Left ventricle myocardium inferior (tissue), 1 donor: ENCODE measurements around the gene LRRC43. TPM values are rescaled to one million over a fixed set of nuclear protein-coding genes. Genes with fewer than 3 reads are reported as not detected.

Experiments used
- DNase-seq: peaks from one replicate; pipeline ENCODE4 v3.0.0-alpha.2; 2020
- H3K27ac ChIP-seq: fragments of 200-600 bp; replicated peaks from 2 replicates; pipeline ENCODE4 v1.8.0; 2021
- H3K27me3 ChIP-seq: fragments of 200-600 bp; 2 replicates; pipeline ENCODE4 v1.8.0; 2021; ENCODE audit warnings: low read depth
- H3K36me3 ChIP-seq: fragments of 200-600 bp; 2 replicates; pipeline ENCODE4 v1.8.0; 2021
- H3K4me1 ChIP-seq: fragments of 200-600 bp; 2 replicates; pipeline ENCODE4 v1.8.0; 2021
- H3K4me3 ChIP-seq: fragments of 200-600 bp; 2 replicates; pipeline ENCODE4 v1.8.0; 2021; ENCODE audit warnings: mild to moderate bottlenecking, moderate library complexity
- H3K9me3 ChIP-seq: fragments of 200-600 bp; replicated peaks from 2 replicates; pipeline ENCODE4 v1.8.0; 2021
- intact Hi-C: fragments of 100-400 bp; cut with micrococcal nuclease; formaldehyde crosslinking; loops from one replicate; pipeline ENCODE4 v1.11.0; 2022
- total RNA-seq: library from RNA; stranded (reverse); fragmentation: NEBNext Ultra II Directional; extraction: Animal tissue kit (Norgen Biotek cat#: 25700); gene quantifications from one replicate; pipeline ENCODE4 v1.2.1, GENCODE V29; 2021
- TF ChIP-seq, protein P1 (sequence below): fragments of 200-600 bp; IDR thresholded peaks from 2 replicates; pipeline ENCODE4 v1.8.0; 2021; ENCODE audit warnings: antibody characterized with exemption, mild to moderate bottlenecking, borderline replicate concordance
- donor health status: DM: no; HTN: yes; CAD: no; lungs with severe emphysema.

The LRRC43 gene
- total RNA-seq, 1 donor from 2014 or later: 0.74 TPM

DNA sequence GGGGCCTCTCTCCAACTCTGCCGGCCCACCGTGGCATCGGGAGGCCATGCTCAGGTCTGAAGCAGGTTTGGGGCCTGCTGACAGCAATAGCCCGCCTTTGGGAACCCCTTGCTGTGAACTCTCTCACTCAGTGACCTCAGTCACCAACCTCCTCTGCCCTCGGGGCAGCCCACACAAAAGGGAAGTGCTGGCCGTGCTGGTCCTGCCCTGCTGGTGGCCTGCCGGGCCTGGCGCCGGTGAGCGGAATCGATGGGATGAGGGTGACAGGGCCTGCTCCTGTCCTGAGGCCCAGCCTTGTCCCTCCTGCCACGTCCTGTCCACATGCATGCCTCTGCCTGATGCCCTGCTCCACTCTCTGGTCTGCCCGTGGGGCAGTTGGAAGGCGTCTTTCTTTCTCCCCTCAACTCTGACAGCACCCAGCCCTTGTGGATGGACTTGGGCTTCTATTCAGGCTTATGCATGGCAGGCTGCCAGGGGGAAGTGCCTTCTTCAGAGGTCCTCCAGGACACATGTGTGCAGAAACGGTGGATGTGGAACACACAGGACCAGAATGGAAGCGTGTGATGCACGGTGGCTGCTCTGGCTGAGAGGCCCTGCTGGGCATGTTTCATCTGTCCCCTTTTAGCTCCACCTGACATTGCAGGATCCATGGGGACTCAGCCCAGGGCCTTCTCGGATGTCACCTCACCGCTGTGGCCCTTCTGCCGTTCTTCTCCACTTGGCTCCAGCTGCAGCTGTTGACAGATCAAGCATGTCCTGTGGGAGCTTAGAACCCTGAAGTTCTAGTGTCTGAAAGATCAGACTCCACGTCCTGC lies 40.8 kb upstream of the LRRC43 start:
- Histone ChIP-seq H3K9me3 (no peaks in the 10 kb centered on the region), H3K4me3 (no peak overlapping the region), H3K36me3 (peaks cover 59% of the 10 kb centered on the region), H3K4me1 (peaks cover 10% of the 10 kb centered on the region), H3K27me3 (no peaks in the 10 kb centered on the region), H3K27ac (no peak overlapping the region)
- DNase-seq: no peak
- intact Hi-C loops: no loop called here
- TF ChIP-seq, protein P1, sequence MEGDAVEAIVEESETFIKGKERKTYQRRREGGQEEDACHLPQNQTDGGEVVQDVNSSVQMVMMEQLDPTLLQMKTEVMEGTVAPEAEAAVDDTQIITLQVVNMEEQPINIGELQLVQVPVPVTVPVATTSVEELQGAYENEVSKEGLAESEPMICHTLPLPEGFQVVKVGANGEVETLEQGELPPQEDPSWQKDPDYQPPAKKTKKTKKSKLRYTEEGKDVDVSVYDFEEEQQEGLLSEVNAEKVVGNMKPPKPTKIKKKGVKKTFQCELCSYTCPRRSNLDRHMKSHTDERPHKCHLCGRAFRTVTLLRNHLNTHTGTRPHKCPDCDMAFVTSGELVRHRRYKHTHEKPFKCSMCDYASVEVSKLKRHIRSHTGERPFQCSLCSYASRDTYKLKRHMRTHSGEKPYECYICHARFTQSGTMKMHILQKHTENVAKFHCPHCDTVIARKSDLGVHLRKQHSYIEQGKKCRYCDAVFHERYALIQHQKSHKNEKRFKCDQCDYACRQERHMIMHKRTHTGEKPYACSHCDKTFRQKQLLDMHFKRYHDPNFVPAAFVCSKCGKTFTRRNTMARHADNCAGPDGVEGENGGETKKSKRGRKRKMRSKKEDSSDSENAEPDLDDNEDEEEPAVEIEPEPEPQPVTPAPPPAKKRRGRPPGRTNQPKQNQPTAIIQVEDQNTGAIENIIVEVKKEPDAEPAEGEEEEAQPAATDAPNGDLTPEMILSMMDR: no peak

DNA sequence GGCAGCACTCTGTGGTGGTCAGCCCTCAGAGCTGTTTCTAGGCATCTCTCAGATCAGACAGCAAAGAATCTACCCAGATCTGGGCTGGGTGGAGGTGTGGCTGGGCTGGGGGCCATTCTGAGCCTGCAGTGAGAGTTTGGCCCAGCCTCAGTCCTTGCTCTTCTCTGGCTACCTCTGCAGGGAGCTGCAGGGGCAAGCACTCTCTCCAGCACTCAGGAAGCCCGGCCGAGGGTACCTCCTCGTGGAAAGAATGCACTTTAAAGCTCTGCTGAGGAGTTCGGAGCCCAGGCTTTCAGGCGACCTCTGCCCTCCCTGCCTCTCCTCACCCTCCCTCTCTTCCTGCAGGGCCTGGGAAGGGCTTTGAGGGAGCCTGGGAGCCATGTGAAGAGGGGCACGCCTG lies 40.1 kb upstream of the LRRC43 start:
- H3K4me3 ChIP-seq: no peak overlapping the region
- intact Hi-C loops: no loop called here
- no peak for DNase-seq
- peaks cover 59% of the 10 kb centered on the region for H3K36me3 ChIP-seq
- no peaks in the 10 kb centered on the region for H3K27me3 ChIP-seq
- H3K9me3 ChIP-seq: no peaks in the 10 kb centered on the region
- peaks cover 10% of the 10 kb centered on the region for H3K4me1 ChIP-seq
- no peak overlapping the region for H3K27ac ChIP-seq
- TF ChIP-seq, protein P1: no peak

DNA sequence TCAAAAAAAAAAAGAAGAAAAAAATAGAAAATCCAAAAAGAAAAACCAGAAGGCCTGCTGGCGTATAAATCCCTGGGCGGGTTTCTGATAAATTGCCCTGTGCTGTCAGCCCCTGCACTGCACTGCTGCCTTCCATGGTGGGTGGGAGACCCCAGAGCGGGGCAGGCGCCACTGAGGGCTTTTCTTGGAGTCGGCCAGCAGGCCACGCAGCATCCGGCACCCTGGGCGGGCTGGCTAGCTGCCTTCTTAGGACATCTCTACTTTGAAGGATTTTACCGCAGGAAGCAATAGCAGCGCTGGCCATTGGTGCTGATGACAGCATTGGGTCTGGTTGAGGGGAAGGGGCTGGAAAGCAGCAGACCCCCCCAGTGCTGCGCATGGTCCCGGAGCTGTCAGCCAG lies 38.0 kb upstream of the LRRC43 start:
- TF ChIP-seq, protein P1: no peak
- Histone ChIP-seq H3K9me3 (no peaks in the 10 kb centered on the region), H3K27me3 (no peaks in the 10 kb centered on the region), H3K4me1 (peaks cover 10% of the 10 kb centered on the region), H3K36me3 (peaks cover 42% of the 10 kb centered on the region), H3K4me3 (no peak overlapping the region), H3K27ac (no peak overlapping the region)
- no peak for DNase-seq
- intact Hi-C loops: no loop called here

GRCh38 chr12:122145505-122146330 lies 37.2 kb upstream of the LRRC43 start:
- H3K9me3 ChIP-seq: no peaks in the 10 kb centered on the region
- no peak overlapping the region for H3K27ac ChIP-seq
- H3K27me3 ChIP-seq: no peaks in the 10 kb centered on the region
- TF ChIP-seq, protein P1: no peak
- intact Hi-C loops: no loop called here
- peaks cover 34% of the 10 kb centered on the region for H3K36me3 ChIP-seq
- no peak overlapping the region for H3K4me3 ChIP-seq
- H3K4me1 ChIP-seq: peaks cover 10% of the 10 kb centered on the region
- DNase-seq: no peak

- DNase-seq: no peak
- Histone ChIP-seq H3K27ac (no peak overlapping the region), H3K9me3 (no peaks in the 10 kb centered on the region), H3K27me3 (no peaks in the 10 kb centered on the region), H3K4me1 (peaks cover 5% of the 10 kb centered on the region), H3K4me3 (no peak overlapping the region), H3K36me3 (peaks cover 14% of the 10 kb centered on the region)
- TF ChIP-seq, protein P1: no peak
- intact Hi-C loops: no loop called here
Observed at GRCh38 chr12:122147514-122148290, 35.2 kb upstream of the LRRC43 start.
